Parietal lobe (tissue), 1 donor: Measurements from ENCODE around the gene STK38L. TPM values are rescaled to one million over a fixed set of nuclear protein-coding genes. Genes with fewer than 3 reads are reported as not detected.

Source experiments
- total RNA-seq: library from RNA; depleted of rRNA; stranded (reverse); fragments of >200 nt; gene quantifications from one replicate; pipeline ENCODE4 v1.2.3, GENCODE V29; 2014

The STK38L gene
- 25.0 TPM for total RNA-seq

GRCh38 chr12:27243804-27244688 lies at the start of gene STK38L:
TSS of gene STK38L (plus strand) at chr12:27244286. CDS start at chr12:27297721, 53,435 bp downstream.

GRCh38 chr12:27332714-27333402 lies 88.8 kb downstream of the STK38L start, which contains the start of gene BMAL2:
TSS of gene BMAL2 (plus strand) at chr12:27332836. CDS start at chr12:27333073, 237 bp downstream.

Other genes with a start within 250 kb of the STK38L start
- gene TM7SF3, start 229.9 kb upstream of the STK38L start, total RNA-seq, result 77.0 TPM
- 113 TPM for gene MED21, start 221.7 kb upstream of the STK38L start, total RNA-seq
- gene C12orf71, start 161.7 kb upstream of the STK38L start, total RNA-seq, result not detected
- 29.1 TPM for gene BMAL2, start 88.5 kb downstream of the STK38L start, total RNA-seq
- 2.2 TPM for gene SMCO2, start 202.4 kb downstream of the STK38L start, total RNA-seq